IPS DF 6.9 (cell line): ENCODE measurements around the gene PTPRS.
A peak's percentile ranks its signal among the peaks of the same experiment; 100 is the strongest.

Source experiments
- DNase-seq: peaks from one replicate; pipeline ENCODE4 v3.0.0-alpha.2; 2013; ENCODE audit warnings: low read depth, low spot score
- H3K27ac ChIP-seq: one replicate; pipeline ENCODE4 v1.5.1; 2013; ENCODE audit warnings: low read length, control low read depth
- H3K27me3 ChIP-seq: 2 replicates; pipeline ENCODE4 v1.6.1; 2013; ENCODE audit warnings: mild to moderate bottlenecking, low read length; ENCODE audit not compliant: control insufficient read depth, insufficient read depth
- H3K36me3 ChIP-seq: 2 replicates; pipeline ENCODE4 v1.6.1; 2013; ENCODE audit warnings: low read length; ENCODE audit not compliant: control insufficient read depth, insufficient read depth
- H3K4me1 ChIP-seq: 2 replicates; pipeline ENCODE4 v1.6.1; 2013; ENCODE audit warnings: low read length; ENCODE audit not compliant: control insufficient read depth, insufficient read depth
- H3K4me3 ChIP-seq: 2 replicates; pipeline ENCODE4 v1.5.1; 2013; ENCODE audit warnings: mild to moderate bottlenecking, low read length
- H3K9me3 ChIP-seq: 2 replicates; pipeline ENCODE4 v1.6.1; 2013; ENCODE audit warnings: low read length, inconsistent platforms; ENCODE audit not compliant: control insufficient read depth, insufficient read depth
- WGBS: extraction: QIAGEN DNeasy Blood & Tissue Kit; methylation state at CpG from one replicate; pipeline ENCODE4 v1.1.7; 2013; ENCODE audit warnings: mixed read lengths, missing lambda C conversion rate; ENCODE audit not compliant: insufficient read length, insufficient coverage; 5-methylcytosine and 5-hydroxymethylcytosine counted together

Gene PTPRS

GRCh38 chr19:5341448-5341820 lies 822 bp upstream of the PTPRS start:
- no CpG with 5 or more reads among the region's 13 CpGs for WGBS
- no peaks in the 10 kb centered on the region for H3K9me3 ChIP-seq
- no peak for DNase-seq
- H3K4me3 ChIP-seq: no peak overlapping the region
- peaks cover 8% of the 10 kb centered on the region; the same call in 1 of the 2 replicates for H3K27me3 ChIP-seq
- peaks cover 8% of the 10 kb centered on the region for H3K4me1 ChIP-seq
- no peaks in the 10 kb centered on the region for H3K36me3 ChIP-seq
- H3K27ac ChIP-seq: no peak overlapping the region

GRCh38 chr19:5339950-5340636 lies 519 bp downstream of the PTPRS start:
- Histone ChIP-seq H3K9me3 (no peaks in the 10 kb centered on the region), H3K36me3 (no peaks in the 10 kb centered on the region), H3K4me1 (peaks cover 6% of the 10 kb centered on the region), H3K4me3 (peak overlapping the region; percentile 90; the same call in 1 of the 2 replicates), H3K27me3 (peaks cover 6% of the 10 kb centered on the region; the same call in 1 of the 2 replicates), H3K27ac (no peak overlapping the region)
- DNase-seq: no peak
- WGBS: no CpG with 5 or more reads among the region's 73 CpGs

DNA sequence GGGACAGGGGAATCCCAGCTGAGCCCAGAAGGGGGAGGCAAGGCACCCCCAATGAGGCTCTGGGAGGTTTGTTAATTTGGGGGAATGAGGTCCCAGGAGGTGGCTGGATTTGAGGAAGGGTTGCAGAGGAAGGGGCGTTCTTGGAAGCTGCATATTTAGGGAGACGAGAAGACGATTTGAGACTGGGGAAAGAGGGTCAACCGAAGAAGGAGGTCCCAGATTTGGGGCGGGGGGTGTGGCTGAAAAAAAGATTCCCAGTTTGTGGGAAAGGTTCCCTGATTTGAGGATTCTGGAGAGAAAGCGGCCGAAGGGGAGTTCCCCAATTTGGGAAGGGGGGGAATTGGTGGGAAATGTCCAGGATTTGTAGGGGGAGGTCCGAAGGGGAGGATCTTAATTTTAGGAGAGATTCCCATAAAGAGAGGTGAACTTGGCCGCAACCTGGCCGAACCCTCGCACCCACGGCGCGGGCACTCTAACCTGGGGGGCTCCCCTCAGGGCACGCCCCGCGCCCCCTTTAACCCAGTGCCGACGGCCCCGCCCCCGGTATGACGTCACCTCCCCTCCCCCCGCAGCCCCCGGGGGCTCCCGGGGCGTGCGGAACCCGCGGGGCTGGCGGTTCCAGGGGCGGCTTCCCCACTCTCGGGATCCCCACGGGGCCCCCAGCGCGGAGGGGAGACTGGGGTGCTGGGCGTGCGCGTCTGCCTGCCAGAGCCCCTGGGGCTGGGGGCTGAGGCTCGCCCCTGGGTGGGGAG lies 1.2 kb downstream of the PTPRS start:
- no peaks in the 10 kb centered on the region for H3K9me3 ChIP-seq
- WGBS: no CpG with 5 or more reads among the region's 39 CpGs
- H3K4me3 ChIP-seq: peak overlapping the region; percentile 90; the same call in 1 of the 2 replicates
- H3K36me3 ChIP-seq: no peaks in the 10 kb centered on the region
- H3K4me1 ChIP-seq: peaks cover 6% of the 10 kb centered on the region
- peaks cover 6% of the 10 kb centered on the region; the same call in 1 of the 2 replicates for H3K27me3 ChIP-seq
- no peak for DNase-seq
- no peak overlapping the region for H3K27ac ChIP-seq

DNA sequence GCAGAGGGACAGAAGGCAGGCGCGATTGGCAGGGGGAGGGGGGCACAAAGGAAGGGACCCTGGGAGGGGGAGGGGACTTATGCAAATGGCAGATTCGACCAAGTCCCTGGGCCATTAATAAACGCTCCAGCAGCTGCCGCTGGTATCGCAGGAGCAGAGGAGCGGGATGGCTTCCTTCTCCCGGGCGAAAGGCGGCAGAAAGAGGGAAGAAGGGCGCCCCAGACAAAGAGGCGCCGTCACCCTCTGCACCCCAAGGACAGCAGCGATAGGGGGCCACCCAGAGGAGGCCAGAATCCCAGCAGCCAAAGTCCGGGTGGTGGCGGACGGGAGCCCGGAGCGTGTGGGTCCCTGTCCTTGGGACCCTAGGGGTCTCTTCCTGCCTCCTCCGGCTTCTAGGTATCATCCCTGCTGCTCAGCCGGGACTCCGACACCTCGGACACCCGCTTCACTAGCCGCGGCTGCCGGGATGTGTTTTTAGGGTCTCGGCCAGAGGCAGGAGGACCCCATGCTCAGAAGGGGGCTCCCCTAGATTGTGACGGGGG lies 1.9 kb downstream of the PTPRS start:
- Histone ChIP-seq H3K27me3 (peaks cover 6% of the 10 kb centered on the region; the same call in 1 of the 2 replicates), H3K4me3 (peak overlapping the region; percentile 90; the same call in 1 of the 2 replicates), H3K36me3 (no peaks in the 10 kb centered on the region), H3K4me1 (peaks cover 6% of the 10 kb centered on the region), H3K9me3 (no peaks in the 10 kb centered on the region), H3K27ac (no peak overlapping the region)
- DNase-seq: no peak
- WGBS: no CpG with 5 or more reads among the region's 29 CpGs

DNA sequence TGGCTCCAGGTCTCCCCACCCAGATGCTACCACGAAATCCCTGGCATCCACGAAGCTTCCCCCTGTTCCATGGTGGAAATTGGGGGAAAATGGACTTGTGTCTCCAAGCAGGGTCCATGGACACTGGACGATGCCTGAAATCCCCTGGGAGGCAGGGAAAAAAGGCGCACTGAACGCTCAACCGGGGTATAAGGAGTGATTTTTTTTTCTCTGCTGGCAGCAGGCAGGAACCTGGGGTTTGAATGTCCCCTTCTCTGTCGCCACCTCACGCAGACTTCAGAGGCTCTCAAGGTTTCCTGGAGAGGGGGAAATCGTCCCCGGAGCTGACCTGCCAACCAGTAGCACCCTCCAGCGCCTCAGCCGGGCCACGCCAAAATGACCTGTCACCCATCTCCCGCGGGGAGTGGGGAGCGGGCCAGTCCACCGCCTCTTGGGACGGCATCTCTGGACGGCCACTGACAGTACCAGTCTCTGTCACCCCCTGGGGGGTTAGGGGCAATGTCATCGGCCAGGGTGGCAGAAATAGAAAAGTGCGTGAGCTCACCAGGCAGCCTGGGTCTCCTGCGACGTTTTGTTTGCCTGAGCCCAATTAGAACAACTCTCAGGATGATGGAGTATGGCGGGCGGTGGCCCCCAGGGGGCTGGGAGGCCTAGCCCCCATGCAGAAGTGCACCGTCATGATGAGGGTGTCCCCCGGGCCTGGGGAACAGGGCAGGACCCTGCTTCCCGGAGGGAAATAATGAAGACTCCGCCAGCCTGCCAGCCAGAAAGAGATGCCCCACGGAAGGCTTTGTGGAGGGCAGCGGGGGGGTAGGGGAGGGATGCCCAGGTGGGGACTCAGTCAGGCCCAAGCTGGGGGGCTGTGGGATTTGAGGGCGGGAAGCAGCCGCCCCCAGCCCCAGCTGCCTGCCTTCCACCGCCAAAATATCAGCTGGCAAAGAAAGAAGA lies 2.6 kb downstream of the PTPRS start:
- H3K4me3 ChIP-seq: no peak overlapping the region; the same call in 1 of the 2 replicates
- no CpG with 5 or more reads among the region's 34 CpGs for WGBS
- H3K9me3 ChIP-seq: no peaks in the 10 kb centered on the region
- peaks cover 6% of the 10 kb centered on the region for H3K4me1 ChIP-seq
- no peaks in the 10 kb centered on the region for H3K36me3 ChIP-seq
- H3K27me3 ChIP-seq: peaks cover 6% of the 10 kb centered on the region; the same call in 1 of the 2 replicates
- no peak overlapping the region for H3K27ac ChIP-seq
- no peak for DNase-seq

GRCh38 chr19:5337126-5337525 lies 3.5 kb downstream of the PTPRS start:
- no CpG with 5 or more reads among the region's 24 CpGs for WGBS
- no peaks in the 10 kb centered on the region for H3K36me3 ChIP-seq
- no peak for DNase-seq
- peaks cover 6% of the 10 kb centered on the region for H3K4me1 ChIP-seq
- H3K9me3 ChIP-seq: no peaks in the 10 kb centered on the region
- no peak overlapping the region for H3K27ac ChIP-seq
- H3K27me3 ChIP-seq: peaks cover 6% of the 10 kb centered on the region; the same call in 1 of the 2 replicates
- no peak overlapping the region for H3K4me3 ChIP-seq

DNA sequence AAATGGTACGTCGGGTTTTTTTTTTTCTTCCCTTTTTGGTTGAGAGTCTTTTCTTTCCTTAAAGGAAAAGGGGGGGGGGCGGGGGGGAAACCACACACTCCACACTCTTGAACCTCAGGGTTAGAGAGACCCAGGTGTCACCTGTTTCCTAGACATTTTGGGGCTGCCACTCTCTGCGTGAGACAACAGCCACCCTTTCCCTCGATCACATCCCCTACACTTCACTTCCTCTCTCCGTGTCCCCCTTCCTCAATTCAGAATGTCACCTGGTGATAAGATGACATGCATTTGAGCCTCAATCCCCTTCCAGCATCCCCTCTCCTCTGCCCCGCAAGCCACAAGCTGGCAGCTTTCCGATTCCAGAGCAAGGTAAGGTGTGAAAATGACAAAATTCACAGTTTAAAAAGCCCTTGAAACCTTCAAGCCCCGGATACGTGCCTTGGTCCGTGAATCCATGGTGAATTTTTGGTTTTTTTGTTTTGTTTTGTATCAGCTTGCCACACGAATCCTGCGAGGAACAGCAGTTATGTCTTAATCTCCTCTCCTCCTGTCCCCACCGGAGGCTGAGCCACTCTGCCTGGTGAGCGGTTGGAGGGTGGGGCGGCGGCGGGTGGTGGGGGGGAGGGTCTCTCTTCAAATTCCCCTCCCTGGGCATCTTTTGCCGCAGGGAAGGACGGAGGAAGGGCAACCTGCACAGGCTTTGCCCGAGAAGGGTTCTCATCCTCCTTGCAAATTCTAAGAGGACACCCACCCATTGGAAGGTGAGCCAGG lies 4.2 kb downstream of the PTPRS start:
- Histone ChIP-seq H3K9me3 (no peaks in the 10 kb centered on the region), H3K4me3 (no peak overlapping the region), H3K27ac (no peak overlapping the region), H3K27me3 (peaks cover 4% of the 10 kb centered on the region; the same call in 1 of the 2 replicates), H3K36me3 (no peaks in the 10 kb centered on the region), H3K4me1 (peaks cover 6% of the 10 kb centered on the region)
- no peak for DNase-seq
- WGBS: no CpG with 5 or more reads among the region's 21 CpGs

DNA sequence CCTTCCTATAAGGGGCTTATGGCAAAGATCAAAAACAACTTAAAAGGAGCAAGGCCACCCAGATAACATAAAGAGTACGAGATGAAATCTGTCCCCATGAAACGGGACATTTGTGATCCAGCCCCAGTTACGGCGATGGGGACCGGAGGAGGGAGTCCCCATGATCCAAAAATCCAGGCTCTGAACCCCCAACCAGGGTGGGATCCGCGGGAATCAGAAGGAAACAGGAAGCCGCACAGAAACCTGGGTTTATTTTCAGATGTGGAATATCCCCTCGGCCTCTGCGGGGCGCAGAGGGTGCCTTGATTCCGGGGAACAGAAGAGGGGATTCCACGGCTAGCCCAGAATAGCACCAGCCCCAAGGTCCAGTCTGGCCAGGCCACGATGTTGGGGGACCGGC lies 5.0 kb downstream of the PTPRS start:
- H3K4me1 ChIP-seq: peaks cover 6% of the 10 kb centered on the region
- H3K27ac ChIP-seq: no peak overlapping the region
- no peak overlapping the region for H3K4me3 ChIP-seq
- H3K9me3 ChIP-seq: no peaks in the 10 kb centered on the region
- H3K36me3 ChIP-seq: no peaks in the 10 kb centered on the region
- WGBS: no CpG with 5 or more reads among the region's 15 CpGs
- DNase-seq: no peak
- no peaks in the 10 kb centered on the region for H3K27me3 ChIP-seq

DNA sequence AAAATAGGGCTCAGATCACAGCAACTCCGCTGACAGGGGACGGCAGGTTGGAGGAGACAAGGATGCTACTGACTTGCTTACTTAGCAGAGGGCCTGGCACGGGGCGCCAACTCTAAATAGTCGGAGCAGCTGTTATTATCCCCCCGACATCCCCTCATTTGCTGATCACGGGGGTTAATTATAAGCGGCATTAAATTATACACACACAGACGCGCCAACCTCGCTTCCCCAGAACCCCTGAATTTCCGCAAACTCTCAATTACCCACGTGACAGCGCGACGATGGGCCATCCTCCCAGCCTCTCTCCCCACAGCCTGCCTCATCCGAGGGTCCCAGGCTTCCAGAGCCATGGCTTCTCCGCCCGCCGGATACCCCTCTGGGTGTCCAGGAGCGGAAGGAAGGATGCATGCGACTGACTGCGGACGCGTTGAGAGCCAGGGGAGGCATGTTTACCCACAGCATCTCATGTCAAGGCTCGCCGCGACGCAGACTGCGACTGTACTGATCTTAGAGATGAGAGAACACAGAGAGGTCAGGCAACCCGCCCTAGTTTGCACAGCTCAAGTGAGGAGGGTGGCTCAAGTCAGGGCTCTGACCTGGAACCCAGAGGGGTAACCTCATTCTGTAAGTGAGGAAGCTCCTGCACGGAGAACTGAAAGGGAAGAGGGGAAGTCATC lies 5.7 kb downstream of the PTPRS start:
- H3K4me1 ChIP-seq: peaks cover 6% of the 10 kb centered on the region
- no peaks in the 10 kb centered on the region for H3K36me3 ChIP-seq
- no CpG with 5 or more reads among the region's 32 CpGs for WGBS
- H3K4me3 ChIP-seq: no peak overlapping the region
- no peak for DNase-seq
- no peaks in the 10 kb centered on the region for H3K9me3 ChIP-seq
- no peaks in the 10 kb centered on the region for H3K27me3 ChIP-seq
- H3K27ac ChIP-seq: no peak overlapping the region
